KBM-7 (cell line): ENCODE data around the gene MARK2.

Experiments used
- DNase-seq: peaks from one replicate; pipeline ENCODE4 v3.0.0-alpha.2; 2015
- in situ Hi-C: fragments of 300-500 bp; cut with MboI; formaldehyde crosslinking; loops from 2 replicates; pipeline ENCODE4 v1.14.3; 2020; ENCODE audit warnings: low sequenced_read_pairs, low pct_unique_long_range_greater_than_20kb, mixed read lengths

Gene MARK2

DNA sequence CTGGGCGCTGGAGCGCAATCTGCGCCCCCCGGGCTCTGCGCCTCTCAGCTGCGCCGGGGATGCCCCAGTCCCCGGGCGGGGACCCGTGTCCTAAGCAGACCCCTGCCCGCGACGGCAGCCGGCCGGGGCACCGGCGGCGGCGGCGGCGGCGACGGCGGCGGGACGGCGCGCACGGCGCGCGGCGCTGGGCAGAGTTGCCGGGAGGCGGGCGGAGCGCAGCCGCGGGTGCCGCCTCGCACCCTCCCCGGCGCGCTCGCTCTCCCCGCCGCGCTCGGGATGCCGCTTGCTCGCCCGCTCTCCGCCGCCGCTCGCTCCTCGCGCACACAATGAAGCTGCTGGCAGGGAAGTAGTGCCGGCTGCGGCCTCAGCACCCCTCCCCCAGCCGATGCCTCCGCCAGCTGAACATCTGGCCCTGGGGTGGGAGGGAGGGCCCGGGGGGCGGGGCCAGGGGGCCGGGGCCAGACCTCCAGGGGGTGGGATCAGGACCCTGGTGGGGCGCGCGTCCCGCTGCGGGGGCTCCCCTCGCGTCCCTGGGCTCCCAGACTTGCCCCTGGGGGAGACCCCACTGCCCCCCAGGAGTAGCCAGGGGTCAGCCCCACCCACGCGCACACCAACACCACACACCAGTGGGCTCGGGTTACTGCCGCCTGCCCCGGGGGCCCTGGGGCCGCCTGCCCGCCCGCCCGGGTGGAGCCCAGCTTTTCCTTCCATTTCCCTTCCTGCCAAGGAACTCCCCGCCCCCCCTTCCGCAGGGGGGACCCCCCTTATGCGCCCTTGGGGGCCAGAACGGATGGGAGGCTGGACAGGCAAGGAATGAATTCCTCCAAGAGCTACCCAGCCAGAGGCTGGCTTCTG is 78.2 kb downstream of the MARK2 start, which contains the start of gene RCOR2:
RCOR2 (minus strand) TSS at position 328 of the 855 bp plus-strand sequence. CDS start 708 bp downstream, outside the sequence.
- DNase-seq = peak; percentile 79
- in situ Hi-C loops = no loop called here

DNA sequence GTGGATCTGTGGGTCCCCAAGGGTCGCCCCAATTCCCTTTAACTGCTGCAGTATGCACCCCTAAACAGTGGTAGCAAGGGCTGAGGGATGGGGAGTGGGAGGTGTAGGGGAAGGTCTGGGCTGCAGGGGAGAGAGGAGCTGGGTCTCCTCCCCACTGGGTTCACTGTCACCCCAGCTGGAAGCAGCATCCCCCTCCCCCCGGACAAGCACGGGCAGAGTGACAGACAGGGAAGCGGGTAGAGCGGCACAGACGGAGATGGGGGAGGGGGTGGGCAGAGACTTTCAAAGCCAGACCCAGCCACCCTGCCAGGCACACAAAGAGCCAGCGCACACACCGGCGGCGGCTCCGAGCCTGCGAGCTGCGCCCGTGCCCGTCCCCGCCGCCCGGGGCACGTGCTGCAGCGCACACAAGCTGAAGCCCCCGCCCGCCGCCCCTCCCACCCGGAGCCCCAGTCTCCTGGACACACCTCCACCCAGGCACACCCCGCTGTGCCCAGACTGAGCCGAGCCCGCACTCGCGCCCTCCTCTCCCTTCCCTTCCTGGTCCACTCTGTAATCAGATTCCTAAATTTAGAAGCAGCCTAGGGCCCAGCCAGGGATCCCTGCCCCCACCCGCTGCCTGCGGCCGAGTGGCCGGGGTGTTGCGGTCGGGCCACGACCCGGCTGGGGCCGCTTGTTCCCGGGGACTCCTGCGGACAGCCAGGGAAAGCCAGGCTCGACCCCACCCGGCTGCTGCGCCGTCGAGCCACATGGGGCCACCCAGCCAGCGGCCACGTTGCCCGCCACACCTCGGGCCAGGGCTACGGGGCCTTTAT is 79.0 kb downstream of the MARK2 start:
- no peak for DNase-seq
- in situ Hi-C loops = no loop called here

DNA sequence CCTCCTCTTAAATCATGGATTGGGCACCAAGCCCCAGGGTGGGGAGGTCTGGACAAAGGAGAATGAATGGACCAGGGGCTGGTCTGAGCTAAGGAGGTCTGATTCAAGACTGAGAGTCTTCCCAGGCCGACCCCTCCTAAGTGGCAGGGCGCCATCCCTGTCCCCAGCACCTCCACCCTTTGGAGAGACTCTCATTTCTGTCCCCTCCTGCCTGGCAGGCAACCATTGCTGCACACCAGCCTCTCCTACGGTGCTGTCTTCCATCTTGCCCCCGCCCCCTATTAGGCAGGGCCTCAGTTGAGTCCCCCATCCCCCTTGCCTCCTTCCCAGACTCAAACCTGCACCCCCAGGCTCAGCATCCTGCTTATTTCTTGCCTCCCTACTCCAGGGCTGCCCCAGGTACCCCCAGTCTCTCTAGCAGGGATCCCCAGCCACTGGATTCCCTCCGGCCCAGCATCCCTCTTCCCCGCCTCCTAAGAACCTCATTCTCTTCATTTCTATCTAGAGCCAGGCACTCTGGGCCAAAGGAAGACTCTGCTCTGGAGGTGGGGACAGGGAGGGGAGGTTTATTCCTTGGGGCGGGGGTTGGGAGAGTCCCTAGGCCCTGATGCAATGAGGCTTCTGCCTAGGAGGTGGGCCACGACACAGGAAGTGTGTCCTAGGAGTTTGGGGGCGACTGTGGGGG is 79.7 kb downstream of the MARK2 start:
- no peak for DNase-seq
- in situ Hi-C loops = no loop called here

DNA sequence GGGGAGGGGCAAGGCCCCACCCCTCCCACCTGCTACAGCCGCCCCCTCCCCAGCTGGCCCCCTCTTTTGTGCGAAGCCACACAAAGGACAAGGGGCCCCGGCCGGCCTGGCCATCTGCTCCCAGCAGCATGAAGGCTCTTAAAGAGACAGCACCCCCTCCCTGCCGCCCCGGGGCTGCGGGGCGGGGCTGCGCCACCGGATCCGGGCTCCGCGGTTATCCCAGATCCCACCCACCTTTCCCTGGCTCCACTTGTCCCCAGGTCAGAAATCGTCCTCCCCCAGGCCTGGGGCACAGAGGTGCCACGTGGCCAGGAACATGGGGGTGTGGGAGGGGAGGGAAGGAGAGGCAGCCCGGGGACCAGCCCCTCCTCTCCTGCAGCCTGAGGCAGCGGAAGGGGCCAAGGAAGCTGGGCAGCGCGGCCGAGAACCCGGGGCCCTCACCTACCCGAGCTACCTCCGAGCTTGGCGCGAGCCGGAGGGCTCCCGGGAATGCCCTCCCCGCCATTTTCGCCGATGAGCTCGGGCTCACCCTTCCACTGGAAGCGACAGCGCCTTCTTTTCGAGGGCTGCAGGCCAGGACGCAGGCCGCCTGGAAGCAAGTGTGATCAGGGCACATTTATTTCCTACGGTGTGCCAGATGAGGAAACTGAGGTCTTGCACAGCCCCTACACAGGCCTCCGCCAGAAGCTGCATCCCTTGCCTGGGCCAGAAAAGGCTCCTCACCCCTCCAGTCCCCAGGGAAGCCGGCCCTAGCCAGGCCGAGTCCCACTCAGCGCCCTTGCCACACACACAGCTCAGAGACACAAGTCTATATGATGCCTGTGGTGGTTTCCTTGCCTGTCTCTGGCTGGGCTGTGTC is 80.6 kb downstream of the MARK2 start:
- no peak for DNase-seq

DNA sequence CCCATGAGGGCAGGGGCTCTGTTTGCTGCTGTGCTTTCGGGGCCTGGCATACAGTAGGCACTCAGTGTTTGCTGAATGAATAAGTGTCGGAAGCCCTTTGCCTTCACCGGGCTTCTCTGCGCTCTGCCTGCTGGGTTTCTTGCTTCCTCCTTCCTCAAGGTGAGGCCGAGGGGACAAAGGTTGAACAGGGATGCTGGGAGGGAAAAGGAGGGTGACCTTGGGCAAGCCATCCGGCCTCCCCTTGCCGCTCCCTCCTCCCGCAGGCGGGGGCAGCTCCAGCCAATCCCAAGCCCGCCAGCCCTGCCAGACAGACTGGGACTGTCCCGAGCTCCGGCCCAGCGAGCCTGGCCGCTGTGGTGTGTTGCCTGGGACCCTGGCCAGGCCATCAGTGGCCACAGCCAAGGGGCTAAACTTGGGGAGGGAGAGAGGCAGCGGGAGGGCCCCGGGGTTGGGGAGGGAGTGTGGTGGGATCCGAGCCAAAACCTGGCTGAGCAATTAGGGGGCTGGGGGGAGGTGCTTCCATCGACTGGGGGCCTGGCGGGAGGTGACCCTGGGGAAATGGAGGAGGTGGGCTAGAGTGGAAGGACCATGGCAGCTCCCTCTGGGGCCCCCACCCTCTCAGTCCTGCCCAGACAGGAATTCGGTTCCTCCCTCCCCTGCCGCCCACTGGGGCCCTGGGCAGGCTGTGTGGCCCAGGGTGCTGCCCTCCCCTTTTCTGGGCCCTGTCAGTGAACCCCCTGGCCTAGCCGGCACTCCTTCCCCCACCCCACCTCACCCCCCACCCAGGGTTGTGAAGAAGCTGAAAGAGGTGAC is 81.4 kb downstream of the MARK2 start:
- in situ Hi-C loops = no loop called here
- no peak for DNase-seq

More for the DNA sequence above, 80.6 kb downstream of the MARK2 start:
- in situ Hi-C loops = no loop called here

DNA sequence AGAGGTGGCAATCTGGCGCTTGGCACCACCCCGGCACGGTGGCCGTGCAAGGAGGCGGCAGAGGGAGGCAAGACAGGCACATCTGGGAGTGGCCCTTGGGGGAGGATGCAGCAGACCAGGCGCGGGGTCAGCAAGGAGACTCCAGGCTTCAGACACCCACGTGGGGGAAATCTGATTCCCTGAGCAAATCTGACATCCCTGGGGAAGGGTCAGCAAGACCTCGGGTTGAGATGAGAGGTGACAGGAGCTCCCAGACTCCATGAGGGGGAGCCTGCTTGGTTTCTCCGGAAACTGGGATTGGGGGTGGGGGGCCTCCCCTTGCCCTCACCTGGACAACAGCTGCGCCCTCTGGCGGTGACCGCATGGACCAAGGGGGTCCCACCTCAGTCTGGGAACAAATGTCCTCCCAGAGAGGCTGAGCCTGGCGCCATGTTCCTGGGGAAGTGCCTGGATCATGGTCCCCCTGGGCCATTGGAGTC is 82.1 kb downstream of the MARK2 start:
- in situ Hi-C loops = no loop called here
- DNase-seq = no peak

DNA sequence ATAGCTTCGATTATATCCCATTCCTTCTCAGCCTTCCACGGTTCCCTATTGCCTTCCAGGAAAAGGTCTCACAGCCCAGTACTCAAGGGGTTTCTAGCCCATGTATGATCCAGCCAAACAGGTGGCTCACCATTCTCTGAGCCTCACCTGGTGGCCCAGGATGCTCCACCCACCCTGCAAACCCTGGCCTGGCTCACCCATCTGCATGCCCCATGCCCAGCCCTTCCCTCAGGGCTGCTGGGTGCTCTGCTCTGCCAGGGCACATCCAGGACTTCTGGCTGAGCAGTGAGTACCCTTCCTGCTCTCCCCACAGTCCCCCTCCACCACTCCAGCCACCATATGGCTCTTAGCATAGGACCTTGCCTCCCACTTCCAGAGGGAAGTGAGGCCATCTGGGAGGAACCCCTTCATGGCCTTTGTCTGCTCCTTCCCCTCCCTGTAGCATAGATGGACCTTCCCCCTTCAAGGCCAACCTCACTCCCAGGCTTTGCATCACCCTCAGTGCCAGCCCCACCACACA is 83.8 kb downstream of the MARK2 start:
- no peak for DNase-seq
- in situ Hi-C loops = no loop called here

DNA sequence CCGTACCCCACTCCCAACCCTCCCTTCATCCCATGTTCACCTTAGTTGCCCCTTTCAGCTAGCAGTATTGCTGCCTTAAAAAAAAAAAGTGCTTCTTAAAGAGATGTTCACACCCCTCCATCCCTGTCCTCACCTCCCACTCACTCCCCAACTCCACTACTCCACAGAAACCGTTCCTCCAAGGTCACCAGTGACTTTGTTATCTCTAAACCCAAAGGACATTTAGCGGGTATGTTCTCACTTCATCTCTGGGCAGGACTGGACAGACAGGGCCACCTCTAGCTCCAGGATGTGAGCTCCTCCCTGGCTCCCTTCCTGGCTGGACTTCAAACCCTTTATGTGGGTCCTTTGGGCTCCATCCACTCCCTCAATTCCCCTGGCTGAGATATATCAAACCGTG is 84.4 kb downstream of the MARK2 start:
- no peak for DNase-seq
- in situ Hi-C loops = no loop called here

DNA sequence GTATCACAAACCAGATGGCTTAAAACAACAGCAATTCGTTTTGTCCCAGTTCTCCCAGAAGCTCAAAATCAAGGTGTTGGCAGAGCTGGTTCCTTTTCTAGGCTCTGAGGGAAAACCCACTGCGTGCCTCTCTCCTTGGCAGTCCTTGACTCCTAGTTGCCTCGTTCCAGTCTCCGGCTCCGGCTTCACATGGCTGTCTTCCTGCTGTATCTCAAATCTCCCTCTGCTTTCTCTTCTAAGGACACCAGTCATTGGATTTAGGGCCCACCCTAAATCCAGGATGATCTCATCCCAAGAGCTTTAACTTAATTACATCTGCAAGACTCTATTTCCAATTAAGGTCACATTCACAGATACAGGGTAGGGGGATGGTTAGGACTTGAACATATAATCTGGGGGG is 90.7 kb downstream of the MARK2 start:
- in situ Hi-C loops = no loop called here
- DNase-seq = no peak

DNA sequence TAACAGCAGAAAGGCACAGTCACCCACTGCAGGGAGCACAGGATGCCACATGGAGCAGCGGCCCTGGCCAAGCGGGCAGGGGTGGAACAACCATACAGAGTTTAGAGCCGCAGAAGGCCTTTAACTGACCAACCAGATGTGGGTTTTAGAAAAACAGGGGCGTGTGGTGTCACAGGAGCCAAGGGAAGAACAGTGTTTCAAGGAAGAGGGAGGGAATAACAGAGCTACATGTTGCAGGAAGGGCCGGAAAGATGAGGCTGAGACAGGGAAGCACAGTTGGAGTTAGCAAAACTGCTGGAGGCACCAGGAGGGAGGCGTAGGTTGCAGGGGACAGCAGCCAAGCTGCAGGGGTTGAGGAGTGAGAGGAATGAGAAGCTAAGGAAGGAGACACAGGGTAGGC is 92.1 kb downstream of the MARK2 start:
- in situ Hi-C loops = no loop called here
- no peak for DNase-seq

DNA sequence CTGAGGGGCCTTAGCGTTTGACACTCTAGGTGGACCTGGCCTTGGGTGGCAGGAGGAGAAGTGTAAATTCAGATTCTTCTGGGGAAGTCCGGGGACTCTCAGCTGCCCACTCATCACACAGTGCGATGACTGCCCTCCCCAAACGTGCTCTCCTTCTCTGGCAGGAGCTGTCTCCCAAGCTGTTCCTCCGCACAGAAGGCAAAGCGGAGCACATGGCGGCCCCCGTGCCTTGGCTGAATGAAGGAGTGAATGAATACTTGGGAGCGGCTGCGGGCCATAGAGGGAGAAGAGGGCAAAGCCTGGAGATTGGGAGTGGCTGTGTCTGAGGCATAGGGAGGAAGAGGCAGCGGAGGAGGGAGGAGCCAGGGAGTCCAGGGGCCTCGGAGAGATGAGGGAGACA is 93.0 kb downstream of the MARK2 start:
- in situ Hi-C loops = no loop called here
- no peak for DNase-seq

DNA sequence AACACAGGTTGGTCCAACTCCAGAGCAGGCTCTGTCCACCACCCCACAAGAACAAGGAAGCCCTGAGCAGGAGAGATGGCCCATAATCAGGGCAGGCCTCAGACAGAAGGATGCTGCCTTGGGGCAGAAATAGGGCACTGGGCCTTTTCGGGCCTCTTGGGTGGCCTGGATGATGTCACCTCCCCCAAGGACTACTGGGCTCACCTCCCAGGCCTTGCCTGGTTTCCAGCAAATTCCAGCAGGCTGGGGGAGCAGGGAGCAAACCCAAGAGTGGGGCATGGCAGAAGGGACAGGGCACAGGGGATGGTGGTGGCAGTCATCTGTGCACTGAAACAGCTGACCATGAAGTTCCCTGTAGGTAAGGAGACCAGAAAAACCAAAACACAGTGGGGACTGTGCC is 94.5 kb downstream of the MARK2 start:
- no peak for DNase-seq
- in situ Hi-C loops = no loop called here

DNA sequence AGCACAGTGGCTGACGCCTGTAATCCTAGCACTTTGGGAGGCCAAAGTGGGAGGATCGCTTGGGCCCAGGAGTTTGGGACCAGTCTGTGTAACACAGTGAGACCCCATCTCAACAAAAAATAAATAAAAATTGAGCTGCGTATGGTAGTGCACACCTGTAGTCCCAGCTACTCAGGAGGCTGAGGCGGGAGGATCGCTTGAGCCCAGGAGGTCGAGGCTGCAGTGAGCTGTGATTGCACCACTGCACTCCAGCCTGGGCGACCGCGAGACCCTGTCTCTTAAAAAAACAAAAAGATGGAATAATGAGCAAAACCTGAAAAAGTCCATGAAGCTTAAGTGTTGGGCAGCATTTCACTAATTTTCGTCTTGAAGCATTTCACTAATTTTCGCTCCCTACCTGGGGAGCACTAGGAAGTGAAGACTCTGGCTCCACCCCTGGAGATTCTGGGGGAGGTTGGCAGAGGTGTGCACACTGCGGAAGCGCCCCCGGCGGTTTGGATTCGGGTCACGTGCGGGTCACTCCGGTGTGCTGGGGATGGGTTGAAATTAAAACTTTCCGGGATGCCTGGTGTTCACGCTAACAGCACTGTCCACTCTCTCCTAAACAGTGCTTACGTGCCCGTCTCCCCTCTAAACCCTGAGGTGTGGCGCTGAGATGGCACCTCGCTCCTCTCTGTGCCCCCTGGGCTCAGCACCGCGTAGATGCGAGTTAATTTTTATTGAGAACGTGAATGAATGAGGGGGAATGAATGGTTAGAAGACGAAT is 99.0 kb downstream of the MARK2 start:
- DNase-seq = no peak
- in situ Hi-C loops = no loop called here

DNA sequence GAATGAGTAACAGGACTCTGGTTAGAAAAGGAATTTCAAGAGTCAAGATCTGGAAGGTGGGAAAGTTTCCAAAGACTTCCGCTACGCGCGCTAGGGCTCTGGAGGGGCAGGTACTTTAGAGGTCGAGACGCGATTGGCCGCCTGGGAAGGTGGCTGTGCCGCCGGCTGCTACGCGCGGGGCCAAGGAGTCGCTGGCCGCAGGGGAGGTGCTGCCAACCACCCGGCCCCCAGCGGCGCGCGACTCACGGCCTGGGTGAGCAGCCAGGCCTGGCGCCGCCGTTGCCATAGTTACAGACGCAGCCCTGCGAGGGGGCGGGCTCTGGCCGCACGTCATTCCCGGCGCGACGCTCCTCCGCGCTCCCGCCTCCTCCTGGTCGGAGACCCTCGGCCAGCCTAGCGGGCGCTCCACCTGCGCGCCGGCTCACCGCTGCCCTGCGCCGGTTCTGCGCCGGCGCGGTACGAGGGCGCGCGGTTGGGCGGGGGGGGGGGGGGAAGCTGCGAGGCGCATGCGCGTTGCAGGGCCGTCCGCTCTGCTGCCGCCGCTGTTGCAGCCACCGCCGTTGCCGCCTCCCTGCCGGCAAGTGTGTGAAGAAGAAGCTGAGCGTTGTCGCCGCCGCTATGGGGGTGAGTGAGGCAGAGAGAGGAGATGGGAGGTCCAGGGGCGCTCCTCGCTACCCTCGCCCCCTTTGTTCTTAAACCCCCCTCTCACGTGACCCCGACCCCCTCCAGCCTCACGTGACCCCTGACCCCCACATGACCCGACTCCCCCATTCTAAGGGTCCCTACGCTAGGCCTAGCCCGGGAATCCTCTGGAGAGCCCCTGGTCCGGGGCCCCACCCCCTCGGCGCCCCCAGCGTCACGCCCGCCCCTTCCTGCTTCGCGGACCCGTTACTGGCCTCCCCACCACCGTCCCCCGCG is 99.8 kb downstream of the MARK2 start, which contains the start of gene NAA40:
NAA40 (plus strand) TSS at position 524 of the 918 bp plus-strand sequence; CDS start at position 619, 95 bp downstream.
- peak; percentile 99 for DNase-seq
- in situ Hi-C loops = no loop called here

DNA sequence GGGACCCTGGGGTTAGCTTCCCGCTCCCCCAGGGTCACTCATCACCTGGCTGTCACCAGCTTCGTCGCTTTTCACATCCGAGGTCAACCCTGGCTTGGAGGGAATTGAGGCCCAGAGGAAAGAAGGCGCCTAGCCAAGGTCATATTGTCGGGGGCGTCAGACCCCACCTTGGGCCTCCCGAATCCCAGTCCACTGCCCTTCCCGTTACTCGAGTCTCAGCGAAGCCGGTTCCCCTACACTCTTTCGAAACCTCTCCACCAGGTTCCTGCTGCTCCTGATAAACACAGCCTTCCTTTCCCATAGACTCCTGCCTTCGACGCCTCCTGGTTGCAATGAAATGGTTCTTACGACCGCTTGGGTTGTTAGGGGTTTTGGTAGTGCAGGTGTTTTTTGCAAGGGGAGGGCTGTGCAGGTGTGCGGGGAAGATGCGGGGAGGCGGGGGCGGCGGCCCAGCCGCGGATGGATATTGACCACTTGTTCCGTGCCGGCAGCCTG is 100.5 kb downstream of the MARK2 start:
- peak; percentile 29 for DNase-seq
- in situ Hi-C loops = no loop called here

DNA sequence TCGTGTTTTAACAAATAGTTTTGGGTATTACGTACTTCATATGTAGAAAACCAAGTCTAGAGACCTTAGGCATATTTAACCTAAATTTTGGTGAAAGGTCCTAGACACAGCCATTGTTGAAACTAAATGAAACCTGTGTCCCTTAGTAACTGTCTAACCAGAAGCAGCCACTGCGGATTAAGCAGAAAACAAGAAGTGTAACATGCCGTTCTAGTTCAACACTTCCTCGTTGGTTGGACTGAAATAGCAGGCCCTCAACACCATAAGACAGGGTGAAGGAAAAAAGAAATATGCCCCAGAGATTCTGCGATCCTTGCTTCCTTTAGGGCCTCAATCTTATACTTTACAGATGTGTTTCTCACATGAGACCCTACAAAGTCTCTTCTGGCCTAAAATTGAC is 101.9 kb downstream of the MARK2 start:
- in situ Hi-C loops = no loop called here

More for the DNA sequence above, 101.9 kb downstream of the MARK2 start:
- peak; percentile 55 for DNase-seq
